GM21447 (cell line): ENCODE measurements around the gene NAT9.
A peak's percentile ranks its signal among the peaks of the same experiment; 100 is the strongest.

Experiments used
- ATAC-seq: cut with Tn5 transposase; IDR thresholded peaks from one replicate; pipeline ENCODE4 v1.9.1; 2021; ENCODE audit not compliant: unreplicated experiment

Gene NAT9

GRCh38 chr17:74763565-74764387 is 12.4 kb downstream of the NAT9 start:
- no peak for ATAC-seq

GRCh38 chr17:74761931-74762330 is 14.2 kb downstream of the NAT9 start:
- ATAC-seq: no peak

GRCh38 chr17:74761419-74761818 is 14.7 kb downstream of the NAT9 start:
- no peak for ATAC-seq

GRCh38 chr17:74760404-74761105 is 15.6 kb downstream of the NAT9 start:
- no peak for ATAC-seq

GRCh38 chr17:74759941-74760340 is 16.2 kb downstream of the NAT9 start:
- ATAC-seq: no peak

- ATAC-seq: peak; percentile 84
Measured at GRCh38 chr17:74759243-74759801, 16.8 kb downstream of the NAT9 start.

- ATAC-seq: no peak
Measured at GRCh38 chr17:74758848-74759168, 17.3 kb downstream of the NAT9 start.

GRCh38 chr17:74757931-74758847 is 18.0 kb downstream of the NAT9 start:
- no peak for ATAC-seq

GRCh38 chr17:74757502-74757901 is 18.6 kb downstream of the NAT9 start:
- no peak for ATAC-seq

GRCh38 chr17:74756891-74757290 is 19.3 kb downstream of the NAT9 start:
- no peak for ATAC-seq

- no peak for ATAC-seq
Measured at GRCh38 chr17:74755533-74755932, 20.6 kb downstream of the NAT9 start.

GRCh38 chr17:74754832-74755231 is 21.3 kb downstream of the NAT9 start:
- no peak for ATAC-seq

- no peak for ATAC-seq
Measured at GRCh38 chr17:74752822-74753401, 23.2 kb downstream of the NAT9 start.

- no peak for ATAC-seq
Measured at GRCh38 chr17:74752415-74752814, 23.7 kb downstream of the NAT9 start.

GRCh38 chr17:74750327-74751069 is 25.6 kb downstream of the NAT9 start:
- no peak for ATAC-seq

- no peak for ATAC-seq
Measured at GRCh38 chr17:74750039-74750326, 26.2 kb downstream of the NAT9 start.

GRCh38 chr17:74749279-74750038 is 26.7 kb downstream of the NAT9 start:
- peak; percentile 9 for ATAC-seq

- ATAC-seq: peak; percentile 77
Measured at GRCh38 chr17:74748529-74749278, 27.4 kb downstream of the NAT9 start, which contains the start of gene NHERF1. Gene NHERF1 (plus strand): TSS chr17:74748628. CDS start chr17:74748847, 219 bp downstream.

GRCh38 chr17:74748279-74748528 is 27.9 kb downstream of the NAT9 start:
- no peak for ATAC-seq
